ENCODE results near the gene KLHL41.
A peak's percentile ranks its signal among the peaks of the same experiment; 100 is the strongest.

The KLHL41 gene

DNA sequence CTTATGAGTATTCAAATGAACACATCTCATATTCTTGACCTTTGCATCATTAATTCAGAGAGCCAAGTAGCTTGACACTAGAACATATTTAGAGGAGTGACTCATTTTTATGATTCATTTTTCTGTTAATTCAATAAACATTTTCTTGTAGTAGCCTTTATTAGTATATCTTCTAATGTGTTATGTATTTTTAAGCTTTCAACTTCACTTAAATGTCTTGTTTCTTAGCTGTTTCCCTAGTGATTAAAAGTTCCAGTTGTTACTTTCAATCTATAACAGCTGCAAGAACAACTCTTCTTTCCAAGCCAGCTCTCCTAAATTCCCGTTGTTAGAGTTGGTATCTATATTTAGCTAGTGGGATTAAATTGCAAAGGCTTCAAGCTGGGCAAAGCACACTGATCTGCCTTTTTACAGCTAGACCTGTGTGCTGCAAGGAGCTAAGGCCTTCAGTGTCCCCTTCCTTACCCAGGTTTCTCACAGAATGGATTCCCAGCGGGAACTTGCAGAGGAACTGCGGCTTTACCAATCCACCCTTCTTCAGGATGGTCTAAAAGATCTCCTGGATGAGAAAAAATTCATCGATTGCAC is at the start of gene KLHL41:
TSS of gene KLHL41 (plus strand) at position 405 of the 588 bp plus-strand sequence. CDS start at position 482, 77 bp downstream.
- no peak for DNase-seq (ENCODE audit: low spot score)

DNA sequence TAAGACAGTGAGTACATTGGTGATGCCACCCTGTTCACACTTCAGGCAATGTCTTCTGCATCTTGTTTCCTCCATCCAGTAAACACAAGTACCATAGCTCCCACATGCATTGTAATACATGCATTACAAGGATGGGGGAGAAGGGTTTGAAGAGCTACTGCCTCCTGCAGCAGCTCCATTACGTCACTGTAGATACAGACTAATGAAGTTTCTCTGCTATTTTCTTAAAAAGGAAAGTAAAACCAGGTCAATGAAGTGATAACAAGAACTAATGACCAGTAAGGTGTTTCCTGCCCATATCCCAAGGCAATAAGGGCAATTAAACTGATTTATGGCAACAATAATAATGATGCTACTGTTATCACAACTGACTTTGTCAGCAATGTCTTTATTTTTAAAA is 48.4 kb upstream of the KLHL41 start:
- no peak for DNase-seq (ENCODE audit: low spot score)

DNA sequence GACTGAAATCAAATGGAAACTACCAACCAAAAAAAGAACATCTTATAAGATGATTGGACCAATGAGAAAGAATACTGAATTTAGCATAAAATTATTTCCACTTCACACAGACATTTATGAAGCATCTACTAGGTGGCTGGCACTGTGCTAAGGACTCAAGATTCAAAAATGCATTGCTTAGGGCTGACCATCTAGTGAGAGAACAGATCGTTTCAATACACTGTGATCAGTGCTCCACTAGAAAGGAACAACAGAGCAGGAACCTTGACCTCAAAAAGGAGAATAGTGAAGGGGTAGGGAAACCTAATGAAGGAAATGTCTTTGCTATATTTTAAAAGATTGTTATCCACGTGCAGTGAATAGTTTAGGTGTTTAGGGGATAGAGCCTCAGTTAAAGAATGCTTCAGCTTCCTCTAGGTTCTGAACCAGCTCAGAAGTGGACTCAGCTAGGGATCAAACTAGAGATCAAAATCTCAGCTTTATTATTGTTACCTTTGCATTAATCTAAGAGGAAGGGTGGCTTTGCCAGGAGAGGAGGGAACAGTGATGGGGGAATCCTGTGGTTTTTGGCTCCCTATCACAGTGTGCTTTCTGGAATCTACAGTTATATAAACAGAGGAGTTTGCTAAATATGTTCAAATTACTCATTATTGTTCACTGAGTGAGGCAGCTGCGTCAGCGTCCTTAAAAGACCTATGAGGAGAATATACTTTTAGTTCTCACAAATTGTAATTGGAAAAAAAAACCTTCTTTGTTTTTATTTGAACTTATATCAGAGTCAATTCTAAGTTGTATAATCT is 46.4 kb upstream of the KLHL41 start:
- DNase-seq (ENCODE audit: low spot score), result no peak

DNA sequence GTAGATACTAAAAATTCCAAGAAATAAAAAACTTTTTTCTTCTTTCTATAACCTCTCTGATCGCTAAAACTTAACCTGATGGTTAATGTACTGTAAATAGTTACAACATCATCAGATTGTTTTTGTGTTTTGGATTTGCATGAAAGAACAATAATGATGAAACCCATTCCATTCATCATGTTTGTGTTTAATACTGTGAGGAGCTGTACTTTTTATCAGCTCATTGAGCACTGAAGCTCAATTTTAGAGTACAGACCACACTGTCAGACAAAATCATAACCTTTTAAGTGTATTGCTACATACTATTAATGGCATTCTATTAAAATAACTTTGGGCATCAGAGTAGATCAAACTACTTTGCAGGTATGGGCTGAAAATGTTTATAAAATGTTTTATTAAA is 45.0 kb upstream of the KLHL41 start:
- no peak for DNase-seq (ENCODE audit: low spot score)

DNA sequence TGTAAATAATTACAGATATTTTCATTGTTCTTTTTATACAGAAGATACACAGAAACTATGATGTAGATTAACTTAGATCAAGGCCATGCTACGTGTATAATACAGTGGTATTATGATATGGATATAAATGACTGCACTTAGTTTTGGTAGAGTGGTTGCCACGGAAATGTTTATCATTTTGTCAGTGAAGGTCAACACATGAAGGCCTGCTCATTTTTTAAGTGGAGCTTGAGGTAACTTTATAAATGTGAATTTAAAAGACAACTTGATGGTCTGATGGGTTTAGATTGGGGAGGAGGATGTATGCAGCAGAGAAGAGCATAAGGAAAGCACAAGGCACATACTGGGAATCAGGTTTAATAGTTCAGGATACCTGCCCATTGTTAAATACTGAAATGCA is 44.6 kb upstream of the KLHL41 start:
- DNase-seq (ENCODE audit: low spot score), result no peak

DNA sequence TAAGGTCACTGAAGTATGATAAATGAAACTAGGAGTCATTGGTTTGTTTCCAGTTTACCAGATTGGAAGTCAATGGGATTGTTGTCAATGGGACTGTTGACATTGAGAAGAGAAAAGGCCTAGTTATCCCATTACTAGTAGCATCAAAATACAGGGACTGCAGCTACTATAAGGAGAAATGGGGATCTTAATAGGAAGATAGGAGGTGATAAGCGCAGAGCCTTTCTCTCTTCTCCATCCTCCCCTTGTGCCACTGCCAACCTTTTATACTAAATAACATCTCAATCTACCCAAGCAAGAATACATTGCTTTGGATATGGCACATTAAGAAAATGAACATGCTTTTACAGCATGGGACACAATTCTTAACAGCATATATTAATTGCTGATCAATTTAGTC is 40.7 kb upstream of the KLHL41 start:
- DNase-seq (ENCODE audit: low spot score), result no peak

DNA sequence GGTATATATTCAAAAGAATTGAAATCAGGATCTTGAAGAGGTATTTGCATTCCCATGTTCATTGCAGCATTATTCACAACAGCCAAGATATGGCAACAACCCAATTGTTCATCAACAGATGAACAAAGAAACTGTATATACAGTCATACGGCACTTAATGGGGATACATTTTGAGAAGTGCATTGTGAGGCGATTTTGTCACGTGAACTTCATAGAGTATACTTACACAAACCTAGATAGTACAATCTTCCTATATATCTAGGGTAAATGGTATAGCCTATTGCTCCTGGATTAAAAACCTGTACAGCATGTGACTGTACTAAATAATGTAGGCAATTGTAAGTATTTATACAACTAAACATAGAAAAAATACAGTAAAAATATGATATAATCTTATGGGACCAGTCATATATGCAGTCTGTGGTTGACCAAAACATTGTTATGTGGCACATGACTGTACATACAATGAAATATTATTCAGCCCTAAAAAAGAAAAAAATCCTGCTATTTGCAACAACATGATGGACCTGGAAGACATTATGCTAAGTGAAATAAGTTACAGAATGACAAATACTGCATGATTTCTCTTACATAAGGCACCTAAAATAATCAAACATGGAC is 39.4 kb upstream of the KLHL41 start:
- no peak for DNase-seq (ENCODE audit: low spot score)

DNA sequence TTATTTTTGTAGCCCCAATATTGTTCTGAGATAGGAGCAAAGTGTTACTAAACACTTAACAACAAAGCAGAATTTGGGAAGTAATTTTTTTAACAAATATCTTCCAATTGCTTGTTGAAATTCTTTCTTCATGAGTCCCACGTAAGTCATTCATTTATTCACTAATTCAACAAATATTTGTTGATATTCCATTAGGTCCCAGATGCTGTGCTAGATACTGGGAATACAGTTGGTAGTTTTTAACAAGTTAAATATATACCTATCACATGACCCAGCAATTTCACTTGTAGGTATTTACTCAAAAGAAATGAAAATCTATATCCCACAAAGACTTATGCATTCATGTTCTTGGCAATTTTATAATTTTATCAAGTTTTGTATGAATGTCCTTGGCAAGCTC is 37.3 kb upstream of the KLHL41 start:
- DNase-seq (ENCODE audit: low spot score), result no peak

DNA sequence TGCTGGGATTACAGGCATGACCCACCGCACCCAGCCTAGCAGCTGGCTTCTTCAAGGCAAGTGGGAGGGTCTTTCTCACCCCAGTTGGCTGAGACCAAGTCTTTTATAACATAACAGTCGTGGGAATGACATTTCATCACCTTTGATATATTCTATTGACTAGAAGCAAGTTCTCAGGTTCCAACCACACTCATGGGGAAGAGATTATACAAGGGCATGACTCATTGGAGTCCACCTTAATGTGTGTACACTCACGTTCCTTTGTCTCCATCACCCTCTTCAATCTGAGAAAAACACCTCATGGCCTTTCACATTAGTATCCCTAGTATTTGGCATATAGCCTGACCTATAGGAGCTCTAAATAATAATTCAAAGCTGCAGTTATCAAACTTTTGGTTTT is 33.0 kb upstream of the KLHL41 start:
- no peak for DNase-seq (ENCODE audit: low spot score)

DNA sequence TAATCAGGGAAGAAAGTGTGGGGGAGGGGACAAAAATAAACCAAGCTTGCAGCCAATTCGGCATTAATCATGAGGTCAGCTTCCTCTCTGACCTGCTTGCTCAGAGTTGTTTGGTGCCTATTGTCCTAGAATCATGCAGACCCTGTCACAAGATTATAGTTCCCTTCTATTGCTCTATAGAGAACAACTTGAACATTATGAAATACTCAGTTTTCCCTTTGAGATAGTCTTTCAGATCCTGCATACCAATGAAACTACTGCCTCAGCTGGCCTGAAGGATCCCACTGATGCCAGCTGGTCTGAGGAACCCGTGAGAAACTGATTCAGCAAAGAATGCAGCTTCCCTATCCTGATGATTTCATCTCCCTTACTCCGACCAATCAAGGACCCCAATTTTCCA is 31.2 kb upstream of the KLHL41 start:
- peak; percentile 84 for DNase-seq (ENCODE audit: low spot score)

DNA sequence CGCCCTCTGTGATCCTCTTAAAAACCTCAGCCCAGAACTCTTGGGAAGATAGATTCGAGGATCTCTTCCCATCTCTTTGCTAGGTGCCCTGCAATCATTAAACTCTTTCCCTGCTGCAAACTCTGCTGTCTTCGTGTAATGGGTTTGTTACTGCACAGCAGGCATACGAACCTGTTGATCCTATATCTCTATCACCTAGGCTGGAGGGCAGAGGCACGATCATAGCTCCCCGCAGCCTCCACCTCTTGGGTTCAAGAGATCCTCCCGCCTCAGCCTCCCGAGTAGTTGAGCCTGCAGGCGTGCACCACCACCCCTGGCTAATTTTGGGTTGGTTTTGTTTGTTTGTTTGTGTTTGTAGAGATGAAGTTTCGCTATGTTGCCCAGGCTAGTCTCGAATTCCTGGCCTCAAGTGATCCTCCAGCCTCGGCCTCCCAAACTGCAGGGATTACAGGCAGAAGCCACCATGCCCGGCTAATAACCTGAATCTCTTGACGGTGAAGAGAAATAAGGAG is 30.7 kb upstream of the KLHL41 start:
- no peak for DNase-seq (ENCODE audit: low spot score)

DNA sequence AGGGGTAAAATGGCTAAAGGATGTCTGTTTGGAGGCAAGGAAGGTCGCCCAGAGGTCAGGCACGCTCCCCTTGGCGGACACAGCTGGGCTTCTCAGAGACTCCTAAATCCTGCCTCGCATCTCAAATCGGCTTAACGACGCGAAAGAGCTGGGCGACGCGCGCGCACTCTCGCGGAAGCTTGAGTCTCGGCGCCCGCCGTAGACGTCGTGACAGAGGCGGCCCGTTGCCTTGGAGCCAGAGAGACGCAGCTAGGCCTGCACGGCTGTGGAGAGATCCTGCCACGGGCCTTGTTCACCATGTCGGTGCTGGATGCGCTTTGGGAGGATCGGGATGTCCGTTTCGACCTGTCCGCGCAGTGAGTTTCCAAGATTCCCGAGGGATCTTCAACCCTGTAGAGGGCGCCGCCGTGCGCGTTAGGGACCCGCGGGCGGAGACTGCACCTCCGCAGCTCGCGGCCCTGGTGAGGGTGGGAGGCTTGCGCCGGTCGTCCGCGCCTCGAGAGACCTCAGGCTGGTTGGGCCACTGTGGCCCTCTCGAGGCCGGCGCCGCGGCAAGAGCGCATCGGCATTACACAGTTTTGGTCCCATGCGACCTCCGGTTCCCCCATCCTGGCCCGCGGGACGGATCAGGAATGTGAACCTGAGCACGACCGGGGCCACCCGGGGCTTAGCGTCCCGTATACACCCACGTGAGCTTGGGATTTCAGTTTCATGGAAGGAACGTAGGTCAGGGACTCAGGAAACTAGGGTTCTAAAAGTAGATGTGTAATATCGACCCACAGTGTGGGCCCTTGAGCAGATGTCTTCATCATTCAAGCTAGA is 30.0 kb upstream of the KLHL41 start, which contains the start of gene BBS5:
TSS of gene BBS5 (plus strand) at position 238 of the 822 bp plus-strand sequence. CDS start at position 298, 60 bp downstream.
- peak; percentile 61 for DNase-seq (ENCODE audit: low spot score)

DNA sequence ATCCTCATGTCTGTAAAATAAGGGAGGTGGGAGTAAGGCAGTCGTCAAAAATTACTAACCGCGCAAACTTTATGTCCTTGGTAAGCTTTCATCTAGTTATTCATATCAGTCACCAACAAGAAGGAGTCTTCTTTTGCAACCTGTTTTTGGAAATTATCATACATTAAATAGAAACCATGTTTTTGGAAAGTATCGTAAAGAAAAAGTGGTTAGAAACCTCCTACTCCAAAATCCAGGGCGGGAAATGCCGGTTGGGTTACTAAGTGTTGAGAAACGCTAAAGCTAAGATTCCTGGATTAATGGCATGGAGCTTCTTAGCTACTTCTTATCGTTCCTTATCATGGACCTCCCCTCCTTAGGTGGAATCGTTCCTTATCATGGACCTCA is 29.4 kb upstream of the KLHL41 start:
- no peak for DNase-seq (ENCODE audit: low spot score)

DNA sequence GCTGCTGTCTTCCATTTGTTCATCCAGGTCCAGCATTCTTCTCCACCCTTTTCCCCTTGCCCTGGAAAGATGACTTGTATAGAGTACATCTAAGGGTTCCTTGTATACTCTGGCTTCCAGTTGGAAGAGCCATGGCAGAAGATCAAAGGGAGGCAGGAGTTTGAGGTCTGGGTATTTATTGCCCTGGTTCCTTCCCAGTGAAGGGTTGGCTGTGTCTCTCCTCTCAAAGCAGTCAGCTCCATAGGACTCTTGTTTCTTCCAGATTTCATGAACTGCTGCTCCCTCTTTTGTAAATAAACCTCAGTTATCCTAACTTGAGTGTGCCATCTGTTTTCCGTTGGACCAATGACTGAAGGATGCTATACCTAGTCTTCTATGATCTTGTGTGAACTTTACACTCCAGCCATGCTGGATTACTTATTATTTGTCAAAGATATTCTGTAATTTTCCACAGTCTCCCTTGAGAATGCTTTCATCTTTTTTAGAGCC is 23.8 kb upstream of the KLHL41 start:
- DNase-seq (ENCODE audit: low spot score), result no peak

DNA sequence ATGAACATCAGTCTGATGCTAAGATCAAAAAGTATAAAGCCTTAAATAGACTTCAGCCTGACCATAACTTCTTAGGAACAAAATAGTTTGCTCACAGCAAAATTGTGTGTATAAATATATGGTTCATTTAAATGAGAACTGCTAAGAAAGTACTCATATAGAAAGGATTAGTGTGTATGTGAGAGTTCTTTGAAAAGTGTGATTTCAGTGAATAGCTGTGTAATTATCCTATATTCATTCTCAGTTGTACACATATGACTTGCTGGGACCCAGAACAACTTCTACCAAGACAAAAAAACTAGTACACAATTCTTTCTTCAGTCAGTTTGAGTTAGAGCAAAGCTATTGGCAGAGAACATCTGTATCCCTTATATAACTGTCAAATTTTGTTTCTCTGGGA is 23.0 kb upstream of the KLHL41 start:
- DNase-seq (ENCODE audit: low spot score), result no peak

DNA sequence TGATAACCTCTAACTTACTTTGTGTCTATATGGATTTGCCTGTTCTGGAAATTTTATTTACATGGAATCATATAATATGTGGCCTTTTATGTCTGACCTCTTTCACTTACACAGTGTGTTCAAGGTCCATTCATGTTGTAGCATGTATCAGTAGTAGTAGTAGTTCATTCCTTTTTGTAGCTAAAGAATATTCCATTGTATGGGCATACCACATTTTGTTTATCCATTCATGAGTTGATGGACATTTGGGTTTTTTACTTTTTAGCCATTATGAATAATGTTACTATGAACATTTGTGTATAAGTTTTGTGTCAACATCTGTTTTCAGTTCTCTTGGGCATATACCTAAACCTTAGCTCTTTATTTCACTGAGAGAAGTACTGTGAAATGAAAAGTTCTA is 18.7 kb upstream of the KLHL41 start:
- DNase-seq (ENCODE audit: low spot score), result no peak

DNA sequence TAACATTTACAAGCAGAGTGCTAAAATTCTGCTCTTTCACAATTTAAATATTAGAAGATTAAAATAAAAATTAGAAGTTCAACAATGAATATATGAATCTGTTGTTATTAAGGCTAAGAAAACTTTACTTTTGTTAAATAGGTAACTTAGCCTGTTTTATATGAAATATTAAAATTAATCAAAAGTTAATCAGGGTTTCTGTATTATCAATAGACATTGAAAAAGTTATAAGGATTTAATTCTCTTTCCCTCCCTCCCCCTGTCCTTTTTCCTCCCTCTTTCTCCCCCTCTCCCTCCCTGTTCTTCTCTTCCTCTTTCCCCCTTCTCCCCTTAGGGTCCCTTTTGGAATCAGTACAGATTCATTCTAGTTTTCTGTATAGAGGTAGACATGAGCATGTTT is 18.1 kb upstream of the KLHL41 start:
- no peak for DNase-seq (ENCODE audit: low spot score)

DNA sequence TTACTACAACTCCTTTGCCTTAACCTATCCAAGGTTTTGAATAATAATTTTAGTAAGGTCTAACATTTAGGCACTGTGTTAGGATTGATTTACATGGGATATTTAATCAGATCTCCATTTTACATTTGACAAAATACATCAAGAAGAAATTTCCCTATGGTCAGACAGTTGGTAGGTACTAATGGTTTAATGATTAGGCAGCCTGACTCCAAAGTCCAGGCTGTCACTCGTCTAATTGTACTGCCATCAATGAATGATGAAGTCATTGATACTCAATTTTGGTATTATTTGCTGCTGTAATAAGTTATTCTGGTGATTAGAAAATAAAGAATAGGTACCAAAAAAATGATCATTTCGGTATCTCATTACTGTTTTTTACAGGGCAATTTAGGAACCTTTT is 16.1 kb upstream of the KLHL41 start:
- no peak for DNase-seq (ENCODE audit: low spot score)

DNA sequence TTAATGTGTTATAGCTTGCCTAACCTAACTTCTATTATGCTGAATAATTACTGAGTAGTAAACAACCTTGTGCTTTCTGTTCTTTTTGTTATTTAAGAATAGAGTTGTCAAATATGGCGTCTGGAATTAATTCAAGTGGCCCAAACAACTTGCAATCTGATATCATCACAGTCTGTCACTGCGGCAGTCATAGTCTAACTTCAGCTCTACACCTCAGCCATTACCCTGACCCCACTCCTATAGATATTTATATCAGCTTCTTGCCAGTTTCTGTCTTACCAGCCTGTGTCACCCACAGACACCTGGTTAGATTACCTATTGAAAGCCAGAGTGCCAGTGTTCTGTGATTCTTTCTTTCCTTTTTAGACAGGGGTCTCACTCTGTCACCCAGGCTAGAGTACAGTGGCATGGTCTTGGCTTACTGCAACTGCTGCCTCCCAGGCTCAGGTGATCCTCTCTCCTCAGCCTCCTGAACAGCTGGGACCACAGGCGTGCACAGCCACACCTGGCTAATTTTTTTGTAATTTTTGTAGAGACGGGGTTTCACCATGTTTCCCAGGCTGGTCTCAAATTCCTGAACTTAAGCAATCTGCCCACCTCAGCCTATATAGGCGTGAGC is 14.1 kb upstream of the KLHL41 start:
- DNase-seq (ENCODE audit: low spot score), result no peak

DNA sequence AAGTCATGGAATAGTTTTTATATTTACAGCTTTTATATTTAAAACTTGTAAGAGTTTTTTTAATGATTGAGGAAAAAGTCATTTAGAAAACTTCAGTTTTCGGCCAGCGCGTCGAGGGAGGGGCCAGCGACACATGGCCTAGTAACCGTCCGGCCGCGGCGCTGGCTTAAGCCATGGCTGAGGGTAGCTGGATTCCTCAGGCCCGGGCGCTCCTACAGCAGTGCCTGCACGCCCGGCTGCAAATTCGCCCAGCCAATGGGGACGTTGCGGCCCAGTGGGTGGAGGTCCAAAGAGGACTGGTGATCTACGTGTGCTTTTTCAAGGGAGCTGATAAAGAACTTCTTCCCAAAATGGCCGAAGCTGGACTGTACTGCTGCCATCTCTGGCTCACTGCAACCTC is 4.9 kb upstream of the KLHL41 start:
- no peak for DNase-seq (ENCODE audit: low spot score)

DNA sequence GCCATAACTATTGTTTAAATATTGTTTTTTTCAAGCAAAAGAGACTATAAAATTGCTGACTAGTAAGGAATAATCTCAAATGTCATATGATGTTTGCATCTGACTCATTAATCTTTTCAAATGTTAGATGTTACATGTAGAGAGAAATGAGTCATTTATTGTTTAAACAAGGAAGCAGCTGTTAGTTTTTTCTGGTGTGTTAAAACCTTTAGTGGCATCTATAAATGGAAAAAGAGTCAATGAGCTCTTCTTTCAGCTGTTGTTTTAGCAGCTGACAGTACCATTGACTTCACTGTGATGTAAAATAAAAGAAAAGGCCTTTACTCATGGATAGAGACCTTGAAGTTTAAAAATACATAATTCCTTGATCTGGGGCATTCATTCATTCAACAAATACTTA is 1.8 kb upstream of the KLHL41 start:
- DNase-seq (ENCODE audit: low spot score), result peak; percentile 90

DNA sequence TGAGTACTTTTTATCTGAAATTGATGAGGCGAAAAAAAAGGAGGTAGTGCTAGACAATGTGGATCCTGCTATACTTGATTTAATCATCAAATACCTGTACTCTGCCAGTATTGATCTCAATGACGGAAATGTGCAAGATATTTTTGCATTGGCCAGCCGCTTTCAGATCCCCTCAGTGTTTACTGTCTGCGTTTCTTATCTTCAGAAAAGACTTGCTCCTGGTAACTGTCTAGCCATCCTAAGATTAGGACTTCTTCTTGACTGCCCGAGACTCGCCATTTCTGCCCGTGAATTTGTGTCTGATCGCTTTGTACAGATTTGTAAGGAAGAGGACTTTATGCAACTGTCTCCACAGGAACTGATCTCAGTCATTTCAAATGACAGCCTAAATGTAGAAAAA is 453 bp downstream of the KLHL41 start:
- no peak for DNase-seq (ENCODE audit: low spot score)
